HTR-8/SVneo (cell line): ENCODE results near the gene RAB10.

Experiments used
- DNase-seq: peaks from one replicate; pipeline ENCODE4 v3.0.0; 2011; ENCODE audit warnings: low spot score, mixed read lengths; ENCODE audit not compliant: insufficient read length
- FAIRE-seq: peaks from 2 replicates; lab custom pipeline; 2011; peaks lifted over from hg19 to GRCh38; lab: Jason Lieb, UNC

The RAB10 gene

GRCh38 chr2:26172871-26173775 is 139.2 kb downstream of the RAB10 start, which contains the start of gene GAREM2:
GAREM2 (plus strand) TSS chr2:26173088; CDS start chr2:26173221, 133 bp downstream.
- DNase-seq (peak; percentile 51), FAIRE-seq (no peak)

GRCh38 chr2:26173776-26174482 is 140.0 kb downstream of the RAB10 start:
- no peak for FAIRE-seq
- no peak for DNase-seq

- FAIRE-seq (peak; percentile 60), DNase-seq (no peak)
These were observed 141.0 kb downstream of the RAB10 start for GRCh38 chr2:26174691-26175465.

- no peak for DNase-seq
These were observed 141.8 kb downstream of the RAB10 start for GRCh38 chr2:26175466-26176278.

GRCh38 chr2:26176279-26176615 is 142.4 kb downstream of the RAB10 start:
- no peak for DNase-seq
- FAIRE-seq: peak; percentile 54

More at GRCh38 chr2:26175466-26176278, 141.8 kb downstream of the RAB10 start:
- FAIRE-seq: no peak

GRCh38 chr2:26177122-26177521 is 143.2 kb downstream of the RAB10 start:
- FAIRE-seq (no peak), DNase-seq (no peak)

- no peak for FAIRE-seq
- no peak for DNase-seq
These were observed 144.4 kb downstream of the RAB10 start for GRCh38 chr2:26178246-26178645.

GRCh38 chr2:26178746-26179436 is 145.0 kb downstream of the RAB10 start:
- FAIRE-seq: no peak

GRCh38 chr2:26179446-26179913 is 145.6 kb downstream of the RAB10 start:
- FAIRE-seq (no peak), DNase-seq (no peak)

More at GRCh38 chr2:26178746-26179436, 145.0 kb downstream of the RAB10 start:
- no peak for DNase-seq

- FAIRE-seq: no peak
- DNase-seq: no peak
These were observed 148.6 kb downstream of the RAB10 start for GRCh38 chr2:26182441-26182840.

- FAIRE-seq (no peak), DNase-seq (no peak)
These were observed 149.2 kb downstream of the RAB10 start for GRCh38 chr2:26182887-26183630.

- DNase-seq (no peak), FAIRE-seq (no peak)
These were observed 150.2 kb downstream of the RAB10 start for GRCh38 chr2:26184121-26184520.

- FAIRE-seq (no peak), DNase-seq (no peak)
These were observed 150.8 kb downstream of the RAB10 start for GRCh38 chr2:26184555-26185303.

GRCh38 chr2:26185304-26185928 is 151.5 kb downstream of the RAB10 start:
- no peak for FAIRE-seq
- no peak for DNase-seq

- FAIRE-seq: no peak
- no peak for DNase-seq
These were observed 152.3 kb downstream of the RAB10 start for GRCh38 chr2:26185954-26186770.
